ENCODE data around the gene TMEM30A. TPM values are rescaled to one million over a fixed set of nuclear protein-coding genes. Genes with fewer than 3 reads are reported as not detected.

The TMEM30A gene
- total RNA-seq, 3 donors from 2014 or later, result 79.6 to 84.2 (median 79.7) TPM

DNA sequence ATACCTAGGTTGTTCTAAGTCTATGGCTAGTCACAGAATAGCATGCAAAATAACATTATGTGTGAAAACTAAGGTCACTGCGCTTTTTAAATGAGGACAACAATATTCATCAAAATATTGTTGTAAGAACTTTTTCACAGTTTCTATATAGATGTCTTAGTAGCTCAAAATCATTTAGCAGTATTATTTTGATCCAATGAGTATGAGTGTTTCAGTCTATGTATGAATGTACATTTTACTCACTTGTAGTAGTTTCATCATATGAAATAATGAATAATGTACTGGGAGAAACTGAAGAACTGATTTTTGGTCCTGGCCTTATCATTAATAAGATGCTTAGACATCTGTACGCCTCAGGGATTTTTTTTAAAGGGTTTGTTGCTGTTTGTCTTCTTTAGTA is 16.5 kb upstream of the TMEM30A start:
- H3K4me3 ChIP-seq, result no peak overlapping the region
- no peaks in the 10 kb centered on the region for H3K9me3 ChIP-seq
- no peaks in the 10 kb centered on the region for H3K4me1 ChIP-seq
- intact Hi-C loops (cut with DNase I; ENCODE audit: low total_unique reads), result no loop called here
- DNase-seq (ENCODE audit: low spot score in 2 of 2), result no peak
- no peak overlapping the region for H3K27ac ChIP-seq
- H3K27me3 ChIP-seq, result no peaks in the 10 kb centered on the region
- no peaks in the 10 kb centered on the region for H3K36me3 ChIP-seq
- TF ChIP-seq POLR2A (IDR thresholded peaks at IDR 0.05) (no peak), POLR2AphosphoS5 (IDR thresholded peaks at IDR 0.05) (no peak)
- TF ChIP-seq, protein P1, sequence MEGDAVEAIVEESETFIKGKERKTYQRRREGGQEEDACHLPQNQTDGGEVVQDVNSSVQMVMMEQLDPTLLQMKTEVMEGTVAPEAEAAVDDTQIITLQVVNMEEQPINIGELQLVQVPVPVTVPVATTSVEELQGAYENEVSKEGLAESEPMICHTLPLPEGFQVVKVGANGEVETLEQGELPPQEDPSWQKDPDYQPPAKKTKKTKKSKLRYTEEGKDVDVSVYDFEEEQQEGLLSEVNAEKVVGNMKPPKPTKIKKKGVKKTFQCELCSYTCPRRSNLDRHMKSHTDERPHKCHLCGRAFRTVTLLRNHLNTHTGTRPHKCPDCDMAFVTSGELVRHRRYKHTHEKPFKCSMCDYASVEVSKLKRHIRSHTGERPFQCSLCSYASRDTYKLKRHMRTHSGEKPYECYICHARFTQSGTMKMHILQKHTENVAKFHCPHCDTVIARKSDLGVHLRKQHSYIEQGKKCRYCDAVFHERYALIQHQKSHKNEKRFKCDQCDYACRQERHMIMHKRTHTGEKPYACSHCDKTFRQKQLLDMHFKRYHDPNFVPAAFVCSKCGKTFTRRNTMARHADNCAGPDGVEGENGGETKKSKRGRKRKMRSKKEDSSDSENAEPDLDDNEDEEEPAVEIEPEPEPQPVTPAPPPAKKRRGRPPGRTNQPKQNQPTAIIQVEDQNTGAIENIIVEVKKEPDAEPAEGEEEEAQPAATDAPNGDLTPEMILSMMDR (IDR thresholded peaks at IDR 0.05), result no peak

DNA sequence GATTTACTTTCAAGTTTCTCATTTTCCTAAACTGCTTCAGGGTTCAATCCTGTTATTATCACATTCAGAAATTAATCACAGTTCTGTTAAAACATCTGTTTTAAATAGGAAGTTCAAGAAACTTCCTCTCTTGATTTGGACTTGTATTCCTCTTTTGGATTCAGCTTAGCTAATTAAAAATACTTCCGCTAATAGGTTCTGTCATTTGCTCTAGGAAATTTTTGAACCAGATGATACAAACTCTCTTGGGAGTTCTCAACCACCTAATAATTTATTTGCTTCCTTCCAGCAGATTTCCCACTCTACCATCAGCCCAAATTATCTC is 15.9 kb upstream of the TMEM30A start:
- Histone ChIP-seq H3K27ac (no peak overlapping the region), H3K27me3 (no peaks in the 10 kb centered on the region), H3K36me3 (no peaks in the 10 kb centered on the region), H3K4me3 (no peak overlapping the region), H3K4me1 (no peaks in the 10 kb centered on the region), H3K9me3 (no peaks in the 10 kb centered on the region)
- DNase-seq (ENCODE audit: low spot score in 2 of 2), result no peak
- TF ChIP-seq, protein P1 (IDR thresholded peaks at IDR 0.05), result no peak
- no peak for TF ChIP-seq POLR2A (IDR thresholded peaks at IDR 0.05)
- intact Hi-C loops (cut with DNase I; ENCODE audit: low total_unique reads), result no loop called here

DNA sequence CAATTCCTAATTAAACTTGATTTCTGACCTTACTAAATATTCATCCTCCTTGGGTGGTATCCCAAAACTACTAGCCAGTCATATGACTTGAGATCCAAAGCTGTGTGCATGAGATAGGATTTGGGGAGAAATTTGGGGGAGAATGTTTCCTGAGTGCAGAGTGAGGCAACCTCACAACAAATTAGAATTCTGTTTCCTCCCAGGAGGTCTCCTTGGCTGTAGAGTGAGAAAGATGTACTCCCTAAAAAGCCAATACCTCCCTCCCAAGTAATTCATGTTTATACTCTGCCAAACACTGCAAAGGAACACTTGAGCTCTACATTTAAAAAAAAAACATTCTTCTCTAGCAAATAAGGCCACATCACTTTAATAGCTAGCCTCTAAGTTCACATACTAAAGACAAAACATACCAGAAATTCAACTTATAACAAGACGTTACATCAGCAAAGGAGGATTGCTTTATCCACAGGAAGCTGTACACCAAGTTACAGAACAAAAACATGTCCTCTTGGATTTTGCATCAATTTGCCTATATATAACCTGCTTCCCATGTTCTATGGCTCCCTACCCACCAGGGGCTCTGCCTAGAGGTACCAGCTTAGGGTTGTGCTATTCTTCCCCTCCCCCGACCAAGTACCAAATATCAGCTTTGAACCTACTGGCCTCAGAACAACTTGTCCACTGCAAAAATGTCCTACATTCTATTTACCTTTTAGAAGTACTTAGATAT is 15.4 kb upstream of the TMEM30A start:
- H3K36me3 ChIP-seq, result no peaks in the 10 kb centered on the region
- H3K27me3 ChIP-seq, result no peaks in the 10 kb centered on the region
- peak overlapping the region in 1 of 2 donors; percentile 33 for H3K27ac ChIP-seq
- H3K9me3 ChIP-seq, result no peaks in the 10 kb centered on the region
- no peaks in the 10 kb centered on the region for H3K4me1 ChIP-seq
- DNase-seq (ENCODE audit: low spot score in 2 of 2), result no peak
- no peak overlapping the region for H3K4me3 ChIP-seq
- intact Hi-C loops (cut with DNase I; ENCODE audit: low total_unique reads), result no loop called here
- TF ChIP-seq POLR2A (IDR thresholded peaks at IDR 0.05) (no peak), POLR2AphosphoS5 (IDR thresholded peaks at IDR 0.05) (no peak)
- TF ChIP-seq, protein P1 (IDR thresholded peaks at IDR 0.05), result no peak

DNA sequence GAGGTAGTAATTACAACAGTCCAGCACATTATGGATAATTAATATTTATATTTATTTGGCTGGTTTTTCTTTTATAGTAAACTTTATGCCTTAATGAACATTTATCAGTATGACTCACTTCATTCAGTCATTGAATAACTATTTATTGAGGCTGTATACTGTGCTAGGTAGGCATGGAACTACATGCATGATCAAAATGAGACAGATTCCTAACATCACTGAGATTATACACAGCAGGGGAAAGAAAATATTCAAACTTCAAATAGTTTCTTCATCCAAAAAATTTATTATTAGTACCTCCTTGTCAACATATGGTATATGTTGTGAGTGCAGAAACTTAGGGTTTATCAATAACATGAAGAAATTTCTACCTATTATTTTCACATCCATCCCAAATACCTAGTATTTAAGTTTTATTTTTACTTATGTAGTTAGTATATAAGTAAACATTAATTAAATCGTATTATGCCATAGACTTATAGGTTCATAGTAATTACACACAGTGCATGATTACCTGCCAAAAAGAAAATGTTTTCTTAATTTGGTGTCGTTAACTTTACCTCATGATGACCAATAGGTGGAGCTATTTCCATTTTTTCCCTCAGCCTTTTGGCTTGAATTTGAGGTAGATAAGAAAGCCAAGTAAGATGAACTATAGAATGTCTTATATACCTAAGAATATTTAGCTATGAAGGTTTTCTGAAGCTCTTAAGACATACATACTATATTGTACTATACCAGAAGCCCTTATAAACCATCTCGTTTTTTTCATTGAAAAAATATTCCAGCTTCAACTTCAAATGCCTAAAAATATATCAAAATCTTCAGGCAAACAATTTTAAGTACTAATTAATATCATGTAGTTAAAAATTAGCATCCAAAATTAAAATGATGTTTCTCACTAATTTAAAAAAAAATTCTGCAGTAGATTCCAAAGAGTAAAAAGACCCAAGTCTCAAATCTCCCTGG is 12.5 kb upstream of the TMEM30A start:
- Histone ChIP-seq H3K4me3 (no peak overlapping the region), H3K4me1 (no peaks in the 10 kb centered on the region), H3K27me3 (no peaks in the 10 kb centered on the region), H3K9me3 (no peaks in the 10 kb centered on the region), H3K27ac (no peak overlapping the region), H3K36me3 (no peaks in the 10 kb centered on the region)
- TF ChIP-seq, protein P1 (IDR thresholded peaks at IDR 0.05), result peak; percentile 56 to 78 (median 73)
- no peak for TF ChIP-seq POLR2AphosphoS5 (IDR thresholded peaks at IDR 0.05)
- intact Hi-C loops (cut with DNase I; ENCODE audit: low total_unique reads), result no loop called here
- DNase-seq (ENCODE audit: low spot score in 2 of 2), result no peak

DNA sequence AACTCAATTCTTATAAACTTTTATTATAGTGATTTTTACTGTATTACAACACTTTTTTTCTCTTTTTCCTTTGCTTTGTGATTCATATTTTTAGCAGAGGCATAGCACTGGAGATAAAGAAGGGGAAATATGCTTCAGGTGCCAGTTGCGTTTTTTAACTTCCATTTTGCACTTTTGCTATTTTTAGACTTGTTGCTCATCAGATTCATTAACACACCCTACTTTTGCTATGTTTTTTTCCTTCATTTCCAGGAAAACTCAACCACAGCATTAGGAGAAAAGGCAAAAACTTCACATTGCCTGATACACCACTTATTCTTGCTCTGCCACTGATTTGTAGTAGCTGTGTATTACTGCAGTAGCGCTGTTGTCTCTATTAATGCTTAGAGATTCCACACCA is 8.0 kb upstream of the TMEM30A start:
- Histone ChIP-seq H3K4me3 (no peak overlapping the region), H3K27me3 (no peaks in the 10 kb centered on the region), H3K9me3 (no peaks in the 10 kb centered on the region), H3K36me3 (no peaks in the 10 kb centered on the region), H3K27ac (no peak overlapping the region), H3K4me1 (no peaks in the 10 kb centered on the region)
- TF ChIP-seq POLR2A (IDR thresholded peaks at IDR 0.05), result no peak
- no peak for TF ChIP-seq POLR2AphosphoS5 (IDR thresholded peaks at IDR 0.05)
- TF ChIP-seq, protein P1 (IDR thresholded peaks at IDR 0.05), result no peak
- intact Hi-C loops (cut with DNase I; ENCODE audit: low total_unique reads), result no loop called here
- DNase-seq (ENCODE audit: low spot score in 2 of 2), result no peak
